HUES48 (cell line): ENCODE results near the gene ENPP4.
"Not testable (repeated sequence)": the region's sequence is repeated elsewhere in the genome, so short reads cannot be mapped to it uniquely, and the experiment has no call there.

ENCODE experiments used
- H3K27ac ChIP-seq: one replicate; pipeline ENCODE4 v1.7.0; 2013; ENCODE audit warnings: low read depth, low read length, inconsistent platforms
- H3K27me3 ChIP-seq: 2 replicates; pipeline ENCODE4 v1.6.1; 2013; ENCODE audit warnings: mild to moderate bottlenecking, low read length; ENCODE audit not compliant: control insufficient read depth, insufficient read depth
- H3K36me3 ChIP-seq: 2 replicates; pipeline ENCODE4 v1.6.1; 2013; ENCODE audit warnings: low read length; ENCODE audit not compliant: control insufficient read depth, insufficient read depth
- H3K4me1 ChIP-seq: 2 replicates; pipeline ENCODE4 v1.6.1; 2013; ENCODE audit warnings: mild to moderate bottlenecking, low read length; ENCODE audit not compliant: control insufficient read depth, insufficient read depth
- H3K4me3 ChIP-seq: 2 replicates; pipeline ENCODE4 v1.5.1; 2013; ENCODE audit warnings: mild to moderate bottlenecking, low read depth, low read length
- H3K9ac ChIP-seq: 2 replicates; pipeline ENCODE4 v1.6.1; 2013; ENCODE audit warnings: mild to moderate bottlenecking, low read depth, low read length, moderate library complexity
- H3K9me3 ChIP-seq: 2 replicates; pipeline ENCODE4 v1.6.1; 2013; ENCODE audit warnings: low read length; ENCODE audit not compliant: control insufficient read depth, insufficient read depth

The ENPP4 gene

GRCh38 chr6:46103441-46104115 lies 26.2 kb upstream of the ENPP4 start:
- Histone ChIP-seq H3K27me3 (no peaks in the 10 kb centered on the region), H3K27ac (no peak overlapping the region), H3K4me3 (no peak overlapping the region), H3K9ac (no peak overlapping the region), H3K4me1 (no peaks in the 10 kb centered on the region), H3K9me3 (peaks cover 6% of the 10 kb centered on the region; the same call in 1 of the 2 replicates), H3K36me3 (no peaks in the 10 kb centered on the region)

GRCh38 chr6:46104209-46104608 lies 25.6 kb upstream of the ENPP4 start:
- no peak overlapping the region for H3K4me3 ChIP-seq
- H3K9ac ChIP-seq = no peak overlapping the region
- H3K36me3 ChIP-seq = no peaks in the 10 kb centered on the region
- no peak overlapping the region for H3K27ac ChIP-seq
- no peaks in the 10 kb centered on the region for H3K4me1 ChIP-seq
- H3K9me3 ChIP-seq = peaks cover 6% of the 10 kb centered on the region; the same call in 1 of the 2 replicates
- no peaks in the 10 kb centered on the region for H3K27me3 ChIP-seq

GRCh38 chr6:46105568-46105967 lies 24.2 kb upstream of the ENPP4 start:
- Histone ChIP-seq H3K27me3 (no peaks in the 10 kb centered on the region), H3K4me1 (no peaks in the 10 kb centered on the region), H3K27ac (no peak overlapping the region), H3K36me3 (no peaks in the 10 kb centered on the region), H3K9ac (no peak overlapping the region), H3K4me3 (no peak overlapping the region), H3K9me3 (peaks cover 6% of the 10 kb centered on the region; the same call in 1 of the 2 replicates)

- no peak overlapping the region for H3K4me3 ChIP-seq
- H3K9ac ChIP-seq = no peak overlapping the region
- H3K36me3 ChIP-seq = no peaks in the 10 kb centered on the region
- H3K4me1 ChIP-seq = peaks cover 4% of the 10 kb centered on the region; the same call in 1 of the 2 replicates
- H3K9me3 ChIP-seq = no peaks in the 10 kb centered on the region
- H3K27me3 ChIP-seq = no peaks in the 10 kb centered on the region
- H3K27ac ChIP-seq = no peak overlapping the region
Observed at GRCh38 chr6:46113370-46113769, 16.4 kb upstream of the ENPP4 start.

- Histone ChIP-seq H3K27ac (no peak overlapping the region), H3K27me3 (no peaks in the 10 kb centered on the region), H3K9ac (no peak overlapping the region), H3K4me1 (peaks cover 4% of the 10 kb centered on the region; the same call in 1 of the 2 replicates), H3K9me3 (peaks cover 3% of the 10 kb centered on the region), H3K36me3 (no peaks in the 10 kb centered on the region), H3K4me3 (no peak overlapping the region)
Observed at GRCh38 chr6:46115634-46116033, 14.2 kb upstream of the ENPP4 start.

- peaks cover 3% of the 10 kb centered on the region for H3K9me3 ChIP-seq
- no peak overlapping the region for H3K4me3 ChIP-seq
- H3K9ac ChIP-seq = no peak overlapping the region
- no peaks in the 10 kb centered on the region for H3K27me3 ChIP-seq
- H3K27ac ChIP-seq = no peak overlapping the region
- H3K36me3 ChIP-seq = no peaks in the 10 kb centered on the region
- peaks cover 4% of the 10 kb centered on the region; the same call in 1 of the 2 replicates for H3K4me1 ChIP-seq
Observed at GRCh38 chr6:46116289-46116688, 13.5 kb upstream of the ENPP4 start.

GRCh38 chr6:46118157-46118556 lies 11.6 kb upstream of the ENPP4 start:
- no peaks in the 10 kb centered on the region for H3K27me3 ChIP-seq
- H3K36me3 ChIP-seq = no peaks in the 10 kb centered on the region
- H3K4me1 ChIP-seq = peaks cover 1% of the 10 kb centered on the region; the same call in 1 of the 2 replicates
- H3K27ac ChIP-seq = no peak overlapping the region
- H3K9me3 ChIP-seq = peaks cover 3% of the 10 kb centered on the region
- no peak overlapping the region for H3K4me3 ChIP-seq
- H3K9ac ChIP-seq = no peak overlapping the region

GRCh38 chr6:46118836-46119235 lies 11.0 kb upstream of the ENPP4 start:
- Histone ChIP-seq H3K36me3 (no peaks in the 10 kb centered on the region), H3K9me3 (peaks cover 3% of the 10 kb centered on the region), H3K27me3 (no peaks in the 10 kb centered on the region), H3K4me3 (no peak overlapping the region), H3K9ac (no peak overlapping the region), H3K4me1 (no peaks in the 10 kb centered on the region), H3K27ac (no peak overlapping the region)

- not testable (repeated sequence) for H3K27me3 ChIP-seq, H3K9ac ChIP-seq, H3K4me1 ChIP-seq, H3K27ac ChIP-seq, H3K36me3 ChIP-seq, H3K9me3 ChIP-seq, H3K4me3 ChIP-seq
Observed at GRCh38 chr6:46119679-46120078, 10.1 kb upstream of the ENPP4 start.

GRCh38 chr6:46128476-46128875 lies 1.3 kb upstream of the ENPP4 start:
- Histone ChIP-seq H3K4me1 (0 out of 2 replicates have a peak, but pooled peaks cover 3% of the 10 kb centered on the region), H3K27me3 (peaks cover 13% of the 10 kb centered on the region), H3K9ac (no peak overlapping the region), H3K36me3 (no peaks in the 10 kb centered on the region), H3K9me3 (no peaks in the 10 kb centered on the region), H3K27ac (no peak overlapping the region), H3K4me3 (no peak overlapping the region)

GRCh38 chr6:46129291-46129628 lies 529 bp upstream of the ENPP4 start:
- peaks cover 13% of the 10 kb centered on the region for H3K27me3 ChIP-seq

More at GRCh38 chr6:46129291-46129628, 529 bp upstream of the ENPP4 start:
- peak overlapping the region; percentile 65 for H3K9ac ChIP-seq
- H3K36me3 ChIP-seq = no peaks in the 10 kb centered on the region
- H3K4me1 ChIP-seq = 0 out of 2 replicates have a peak, but pooled peaks cover 3% of the 10 kb centered on the region
- H3K9me3 ChIP-seq = no peaks in the 10 kb centered on the region
- H3K4me3 ChIP-seq = peak overlapping the region; percentile 100
- H3K27ac ChIP-seq = no peak overlapping the region
